Ovary (tissue), 9 donors: ENCODE results near the gene FAM3D. TPM values are rescaled to one million over a fixed set of nuclear protein-coding genes. Genes with fewer than 3 reads are reported as not detected.

Experiments used
- polyA plus RNA-seq, 2 donors: library from polyadenylated mRNA; stranded (reverse); fragments of 200-250 nt in 1 of 2; fragments of 350-450 nt in 1 of 2; fragmentation: Illumina TruSeq in 1 of 2; extraction: RNeasy Lipid Tissue Mini Kit (QIAGEN cat#74804) in 1 of 2; gene quantifications; one replicate each; pipeline ENCODE4 v1.2.3, GENCODE V29; 2013 to 2014
- total RNA-seq, 7 donors: library from RNA; depleted of rRNA in 2 of 7; stranded (reverse); fragments of >200 nt in 2 of 7; fragmentation: NEBNext Ultra II Directional in 3 of 7; extraction: Animal tissue kit (Norgen Biotek cat#: 25700) in 3 of 7; gene quantifications; one replicate each; pipeline versions ENCODE4 v1.1.0 to v1.2.4, GENCODE V29; 2016 to 2023
- donor health status: DM: no; HTN: no; CAD: no; lungs with moderate emphysema.
- donor health status: DM: no; HTN: no; CAD: no.
- donor health status: Bipolar disorder and iron deficiency.
- donor health status: DM: yes; HTN: yes; CAD: no.
- donor health status: DM: no; HTN: no; CAD: no.
- donor health status: DM: yes; HTN: yes; CAD: no.

FAM3D gene
- total and polyA plus RNA-seq, 9 donors, result 0.36 to 6.3 TPM; not detected in 7

Other genes starting within 250 kb of the FAM3D start
- gene PDHB, start 232.9 kb downstream of the FAM3D start, total RNA-seq, result 10 to 100 TPM; 24.4 to 56.6 (median 36.3) TPM
- 10 to 100 TPM; 43.4 to 98.4 TPM for gene PDHB, start 232.9 kb downstream of the FAM3D start, polyA plus RNA-seq
- gene KCTD6, start 174.7 kb downstream of the FAM3D start, total RNA-seq, result 10 to 100 TPM; 10.9 to 16.6 (median 13.0) TPM
- gene KCTD6, start 174.7 kb downstream of the FAM3D start, polyA plus RNA-seq, result 10 to 100 TPM; 11.7 to 20.8 TPM
- 10 to 100 TPM in 6 of 7 donors, 1 to 10 TPM in 1; 6.8 to 26.4 (median 23.2) TPM for gene ACOX2, start 129.6 kb downstream of the FAM3D start, total RNA-seq
- gene ACOX2, start 129.6 kb downstream of the FAM3D start, polyA plus RNA-seq, result 10 to 100 TPM; 25.4 to 57.7 TPM
- 10 to 100 TPM in 5 of 7 donors, 1 to 10 TPM in 2; 2.7 to 47.3 (median 14.4) TPM for gene FAM107A, start 89.4 kb downstream of the FAM3D start, total RNA-seq
- 10 to 100 TPM; 14.0 to 19.9 TPM for gene FAM107A, start 89.4 kb downstream of the FAM3D start, polyA plus RNA-seq